WTC11 (cell line): ENCODE measurements around the gene TATDN2. TPM values are rescaled to one million over a fixed set of nuclear protein-coding genes. Genes with fewer than 3 reads are reported as not detected.

Source experiments
- ATAC-seq: fragments of 200-7000 bp; cut with Tn5 transposase; 2 replicates; pipeline ENCODE4 v1.10.0; 2021; ENCODE audit warnings: mild to moderate bottlenecking, moderate library complexity
- Bru-seq: library from RNA; stranded (reverse); fragments of 400-500 nt; gene quantifications from one replicate; lab custom pipeline; 2021; lab: Mats Ljungman, UMichigan
- CTCF ChIA-PET: fragments of 300-600 bp; sonication (Branson Sonifier 250); formaldehyde crosslinking; loops from one replicate; lab custom pipeline; 2021; ENCODE audit warnings: antibody characterized with exemption; lab: Charles Lee
- POLR2A ChIA-PET: fragments of 350-600 bp; sonication (Branson Sonifier 250); formaldehyde crosslinking; loops from one replicate; lab custom pipeline; 2021; ENCODE audit warnings: antibody characterized with exemption; lab: Charles Lee
- DNase-seq: peaks from one replicate; pipeline ENCODE4 v3.0.0; 2021; ENCODE audit warnings: low spot score
- H3K27ac Mint-ChIP-seq: 2 replicates; pipeline ENCODE4 v1.8.0; 2021; ENCODE audit warnings: mixed read lengths
- H3K27me3 Mint-ChIP-seq: 2 replicates; pipeline ENCODE4 v1.8.0; 2021; ENCODE audit warnings: low read depth, mild to moderate bottlenecking, moderate library complexity, mixed read lengths
- H3K36me3 Mint-ChIP-seq: 2 replicates; pipeline ENCODE4 v1.8.0; 2021; ENCODE audit warnings: mixed read lengths
- H3K4me1 Mint-ChIP-seq: 2 replicates; pipeline ENCODE4 v1.8.0; 2022; ENCODE audit warnings: mixed read lengths
- H3K4me3 Mint-ChIP-seq: 2 replicates; pipeline ENCODE4 v1.8.0; 2021; ENCODE audit warnings: mild to moderate bottlenecking, moderate library complexity, mixed read lengths
- H3K9me3 Mint-ChIP-seq: 2 replicates; pipeline ENCODE4 v1.8.0; 2021; ENCODE audit warnings: mixed read lengths
- ATF1 ChIP-seq: sonication (generic); formaldehyde crosslinking; IDR thresholded peaks from 2 replicates; pipeline ENCODE4 v1.8.1; 2023; ENCODE audit warnings: mild to moderate bottlenecking, moderate library complexity, missing genetic modification reagents
- HMGA2 ChIP-seq: fragments of 250-450 bp; sonication (Bioruptor Pico); IDR thresholded peaks from 2 replicates; pipeline ENCODE4 v1.4.0; 2021; ENCODE audit warnings: mild to moderate bottlenecking, moderate library complexity
- JUN ChIP-seq: sonication (generic); formaldehyde crosslinking; IDR thresholded peaks from 2 replicates; pipeline ENCODE4 v1.8.0; 2023; ENCODE audit warnings: mild to moderate bottlenecking, missing genetic modification reagents
- NFE2L1 ChIP-seq: sonication (generic); formaldehyde crosslinking; IDR thresholded peaks from 2 replicates; pipeline ENCODE4 v1.8.1; 2023; ENCODE audit warnings: missing genetic modification reagents
- NR2C2 ChIP-seq: sonication (generic); formaldehyde crosslinking; IDR thresholded peaks from 2 replicates; pipeline ENCODE4 v1.8.0; 2022; ENCODE audit warnings: mild to moderate bottlenecking, missing genetic modification reagents
- OVOL2 ChIP-seq: fragments of 250-450 bp; sonication (Bioruptor Pico); IDR thresholded peaks from 2 replicates; pipeline ENCODE4 v1.9.0; 2021; ENCODE audit warnings: mild to moderate bottlenecking, borderline replicate concordance
- SMAD3 ChIP-seq: sonication (generic); formaldehyde crosslinking; IDR thresholded peaks from 2 replicates; pipeline ENCODE4 v1.8.0; 2022; ENCODE audit warnings: missing genetic modification reagents, mild to moderate bottlenecking, borderline replicate concordance
- SOX15 ChIP-seq: fragments of 250-450 bp; sonication (Bioruptor Pico); IDR thresholded peaks from 2 replicates; pipeline ENCODE4 v1.9.0; 2021; ENCODE audit warnings: mild to moderate bottlenecking
- TP53 ChIP-seq: sonication (generic); formaldehyde crosslinking; IDR thresholded peaks from 2 replicates; pipeline ENCODE4 v1.8.1; 2023; ENCODE audit warnings: mild to moderate bottlenecking, missing genetic modification reagents
- ZNF121 ChIP-seq: sonication (generic); formaldehyde crosslinking; IDR thresholded peaks from 2 replicates; pipeline ENCODE4 v1.8.0; 2023; ENCODE audit warnings: missing genetic modification reagents
- ZNF281 ChIP-seq: sonication (generic); formaldehyde crosslinking; IDR thresholded peaks from 2 replicates; pipeline ENCODE4 v1.8.0; 2023; ENCODE audit warnings: mild to moderate bottlenecking, missing genetic modification reagents
- ZNF416 ChIP-seq: fragments of 250-450 bp; sonication (Bioruptor Pico); IDR thresholded peaks from 2 replicates; pipeline ENCODE4 v1.9.0; 2021; ENCODE audit warnings: mild to moderate bottlenecking, inconsistent platforms
- ZNF425 ChIP-seq: fragments of 250-450 bp; sonication (Bioruptor Pico); conservative IDR thresholded peaks from 2 replicates; pipeline ENCODE4 v1.9.0; 2021; ENCODE audit warnings: mild to moderate bottlenecking
- ZNF671 ChIP-seq: fragments of 250-450 bp; sonication (Bioruptor Pico); IDR thresholded peaks from 2 replicates; pipeline ENCODE4 v1.8.0; 2021; ENCODE audit warnings: mild to moderate bottlenecking
- long read RNA-seq, 3 experiments: library from RNA in 1 of 3; library from capped mRNA in 1 of 3; library from polyadenylated mRNA in 1 of 3; unstranded in 2 of 3; stranded (forward) in 1 of 3; transcript quantifications; one replicate each; pipeline ENCODE4 v2.0.0, GENCODE V29; 2021
- total RNA-seq: library from RNA; stranded (reverse); gene quantifications from 3 replicates; pipeline ENCODE4 v1.2.3, GENCODE V29; 2021
- TF ChIP-seq, protein P1 (sequence below): sonication (generic); formaldehyde crosslinking; IDR thresholded peaks from 2 replicates; pipeline ENCODE4 v1.8.1; 2023; ENCODE audit warnings: mild to moderate bottlenecking, missing genetic modification reagents, borderline replicate concordance
- TF ChIP-seq, protein P2 (sequence below): sonication (generic); formaldehyde crosslinking; conservative IDR thresholded peaks from 2 replicates; pipeline ENCODE4 v1.8.1; 2022; ENCODE audit warnings: mild to moderate bottlenecking, missing genetic modification reagents
- TF ChIP-seq, protein P3 (sequence below): sonication (generic); formaldehyde crosslinking; IDR thresholded peaks from 2 replicates; pipeline ENCODE4 v1.8.0; 2022; ENCODE audit warnings: mild to moderate bottlenecking, missing genetic modification reagents
- TF ChIP-seq, protein P4 (sequence below): fragments of 200-600 bp; IDR thresholded peaks from 2 replicates; pipeline ENCODE4 v1.8.0; 2022; ENCODE audit warnings: antibody characterized with exemption
- TF ChIP-seq, protein P5 (sequence below): sonication (generic); formaldehyde crosslinking; IDR thresholded peaks from 2 replicates; pipeline ENCODE4 v1.8.0; 2023; ENCODE audit warnings: missing genetic modification reagents

The TATDN2 gene, protein sequence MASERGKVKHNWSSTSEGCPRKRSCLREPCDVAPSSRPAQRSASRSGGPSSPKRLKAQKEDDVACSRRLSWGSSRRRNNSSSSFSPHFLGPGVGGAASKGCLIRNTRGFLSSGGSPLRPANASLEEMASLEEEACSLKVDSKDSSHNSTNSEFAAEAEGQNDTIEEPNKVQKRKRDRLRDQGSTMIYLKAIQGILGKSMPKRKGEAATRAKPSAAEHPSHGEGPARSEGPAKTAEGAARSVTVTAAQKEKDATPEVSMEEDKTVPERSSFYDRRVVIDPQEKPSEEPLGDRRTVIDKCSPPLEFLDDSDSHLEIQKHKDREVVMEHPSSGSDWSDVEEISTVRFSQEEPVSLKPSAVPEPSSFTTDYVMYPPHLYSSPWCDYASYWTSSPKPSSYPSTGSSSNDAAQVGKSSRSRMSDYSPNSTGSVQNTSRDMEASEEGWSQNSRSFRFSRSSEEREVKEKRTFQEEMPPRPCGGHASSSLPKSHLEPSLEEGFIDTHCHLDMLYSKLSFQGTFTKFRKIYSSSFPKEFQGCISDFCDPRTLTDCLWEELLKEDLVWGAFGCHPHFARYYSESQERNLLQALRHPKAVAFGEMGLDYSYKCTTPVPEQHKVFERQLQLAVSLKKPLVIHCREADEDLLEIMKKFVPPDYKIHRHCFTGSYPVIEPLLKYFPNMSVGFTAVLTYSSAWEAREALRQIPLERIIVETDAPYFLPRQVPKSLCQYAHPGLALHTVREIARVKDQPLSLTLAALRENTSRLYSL
- 23.2 to 31.7 TPM (median 24.7 TPM) in 3 replicates for total RNA-seq
- percentile 78 among the genes with signal in this experiment for Bru-seq, nascent RNA
- long read RNA-seq, experiment 1, full-length matches to known transcripts = 20 of 47 reads
- long read RNA-seq, experiment 1, partial matches to known transcripts = 24 of 47 reads
- long read RNA-seq, experiment 1, other reads (novel, unspliced or antisense) = 3 of 47 reads
- long read RNA-seq, experiment 2, full-length matches to known transcripts = 3 of 24 reads
- long read RNA-seq, experiment 2, partial matches to known transcripts = 19 of 24 reads
- long read RNA-seq, experiment 2, other reads (novel, unspliced or antisense) = 2 of 24 reads
- long read RNA-seq, experiment 3, partial matches to known transcripts = 3 of 3 reads
- long read RNA-seq, experiment 3, other reads (novel, unspliced or antisense) = 0 of 3 reads

GRCh38 chr3:10248184-10248983, at the start of gene TATDN2:
Gene TATDN2, plus strand, starts transcription at chr3:10248459. Its CDS starts 742 bp downstream, at chr3:10249201.
- DNase-seq (peak; percentile 97), ATAC-seq (peak; percentile 97)
- Mint-ChIP-seq H3K4me3 (peak within 1 kb of the TSS; percentile 92), H3K9me3 (peaks cover 32% of the 10 kb centered on the region), H3K27ac (peak within 1 kb of the TSS; percentile 97), H3K4me1 (peaks cover 25% of the 10 kb centered on the region), H3K27me3 (peaks cover 30% of the 10 kb centered on the region), H3K36me3 (peaks cover 47% of the 10 kb centered on the region)
- POLR2A ChIA-PET = interaction anchor here (0.5 to 2.4 kb wide), 9 partner anchors 12 to 332 kb away, joined by 3 to 10 read pairs (median 3); partner anchors contain the start of genes CRELD1 and IL17RC
- CTCF ChIA-PET = interaction anchor here (0.7 to 2.6 kb wide), 6 partner anchors 13 to 107 kb away, joined by 3 to 18 read pairs (median 4); partner anchors contain the start of gene VHL
- TF ChIP-seq ZNF281 (CRISPR knock-in tag) (peak; percentile 71; the same call in 1 of the 2 replicates), NFE2L1 (peak; percentile 91; the same call in 1 of the 2 replicates), HMGA2 (CRISPR knock-in tag) (no peak), ATF1 (0 out of 2 replicates have a peak, but pooled peaks have one; percentile 10), SOX15 (CRISPR knock-in tag) (no peak), OVOL2 (no peak), ZNF425 (CRISPR knock-in tag) (no peak), ZNF671 (CRISPR knock-in tag) (no peak), SMAD3 (peak; percentile 95), JUN (CRISPR knock-in tag) (no peak), NR2C2 (CRISPR knock-in tag) (no peak), ZNF121 (CRISPR knock-in tag) (no peak; the same call in 1 of the 2 replicates), TP53 (CRISPR knock-in tag) (peak; percentile 80), ZNF416 (CRISPR knock-in tag) (no peak)
- TF ChIP-seq, protein P1, sequence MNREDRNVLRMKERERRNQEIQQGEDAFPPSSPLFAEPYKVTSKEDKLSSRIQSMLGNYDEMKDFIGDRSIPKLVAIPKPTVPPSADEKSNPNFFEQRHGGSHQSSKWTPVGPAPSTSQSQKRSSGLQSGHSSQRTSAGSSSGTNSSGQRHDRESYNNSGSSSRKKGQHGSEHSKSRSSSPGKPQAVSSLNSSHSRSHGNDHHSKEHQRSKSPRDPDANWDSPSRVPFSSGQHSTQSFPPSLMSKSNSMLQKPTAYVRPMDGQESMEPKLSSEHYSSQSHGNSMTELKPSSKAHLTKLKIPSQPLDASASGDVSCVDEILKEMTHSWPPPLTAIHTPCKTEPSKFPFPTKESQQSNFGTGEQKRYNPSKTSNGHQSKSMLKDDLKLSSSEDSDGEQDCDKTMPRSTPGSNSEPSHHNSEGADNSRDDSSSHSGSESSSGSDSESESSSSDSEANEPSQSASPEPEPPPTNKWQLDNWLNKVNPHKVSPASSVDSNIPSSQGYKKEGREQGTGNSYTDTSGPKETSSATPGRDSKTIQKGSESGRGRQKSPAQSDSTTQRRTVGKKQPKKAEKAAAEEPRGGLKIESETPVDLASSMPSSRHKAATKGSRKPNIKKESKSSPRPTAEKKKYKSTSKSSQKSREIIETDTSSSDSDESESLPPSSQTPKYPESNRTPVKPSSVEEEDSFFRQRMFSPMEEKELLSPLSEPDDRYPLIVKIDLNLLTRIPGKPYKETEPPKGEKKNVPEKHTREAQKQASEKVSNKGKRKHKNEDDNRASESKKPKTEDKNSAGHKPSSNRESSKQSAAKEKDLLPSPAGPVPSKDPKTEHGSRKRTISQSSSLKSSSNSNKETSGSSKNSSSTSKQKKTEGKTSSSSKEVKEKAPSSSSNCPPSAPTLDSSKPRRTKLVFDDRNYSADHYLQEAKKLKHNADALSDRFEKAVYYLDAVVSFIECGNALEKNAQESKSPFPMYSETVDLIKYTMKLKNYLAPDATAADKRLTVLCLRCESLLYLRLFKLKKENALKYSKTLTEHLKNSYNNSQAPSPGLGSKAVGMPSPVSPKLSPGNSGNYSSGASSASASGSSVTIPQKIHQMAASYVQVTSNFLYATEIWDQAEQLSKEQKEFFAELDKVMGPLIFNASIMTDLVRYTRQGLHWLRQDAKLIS (CRISPR knock-in tag) = no peak
- TF ChIP-seq, protein P2, sequence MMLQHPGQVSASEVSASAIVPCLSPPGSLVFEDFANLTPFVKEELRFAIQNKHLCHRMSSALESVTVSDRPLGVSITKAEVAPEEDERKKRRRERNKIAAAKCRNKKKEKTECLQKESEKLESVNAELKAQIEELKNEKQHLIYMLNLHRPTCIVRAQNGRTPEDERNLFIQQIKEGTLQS (CRISPR knock-in tag) = no peak
- TF ChIP-seq, protein P3, sequence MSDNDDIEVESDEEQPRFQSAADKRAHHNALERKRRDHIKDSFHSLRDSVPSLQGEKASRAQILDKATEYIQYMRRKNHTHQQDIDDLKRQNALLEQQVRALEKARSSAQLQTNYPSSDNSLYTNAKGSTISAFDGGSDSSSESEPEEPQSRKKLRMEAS (CRISPR knock-in tag) = peak; percentile 99
- TF ChIP-seq, protein P4, sequence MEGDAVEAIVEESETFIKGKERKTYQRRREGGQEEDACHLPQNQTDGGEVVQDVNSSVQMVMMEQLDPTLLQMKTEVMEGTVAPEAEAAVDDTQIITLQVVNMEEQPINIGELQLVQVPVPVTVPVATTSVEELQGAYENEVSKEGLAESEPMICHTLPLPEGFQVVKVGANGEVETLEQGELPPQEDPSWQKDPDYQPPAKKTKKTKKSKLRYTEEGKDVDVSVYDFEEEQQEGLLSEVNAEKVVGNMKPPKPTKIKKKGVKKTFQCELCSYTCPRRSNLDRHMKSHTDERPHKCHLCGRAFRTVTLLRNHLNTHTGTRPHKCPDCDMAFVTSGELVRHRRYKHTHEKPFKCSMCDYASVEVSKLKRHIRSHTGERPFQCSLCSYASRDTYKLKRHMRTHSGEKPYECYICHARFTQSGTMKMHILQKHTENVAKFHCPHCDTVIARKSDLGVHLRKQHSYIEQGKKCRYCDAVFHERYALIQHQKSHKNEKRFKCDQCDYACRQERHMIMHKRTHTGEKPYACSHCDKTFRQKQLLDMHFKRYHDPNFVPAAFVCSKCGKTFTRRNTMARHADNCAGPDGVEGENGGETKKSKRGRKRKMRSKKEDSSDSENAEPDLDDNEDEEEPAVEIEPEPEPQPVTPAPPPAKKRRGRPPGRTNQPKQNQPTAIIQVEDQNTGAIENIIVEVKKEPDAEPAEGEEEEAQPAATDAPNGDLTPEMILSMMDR = no peak
- TF ChIP-seq, protein P5, sequence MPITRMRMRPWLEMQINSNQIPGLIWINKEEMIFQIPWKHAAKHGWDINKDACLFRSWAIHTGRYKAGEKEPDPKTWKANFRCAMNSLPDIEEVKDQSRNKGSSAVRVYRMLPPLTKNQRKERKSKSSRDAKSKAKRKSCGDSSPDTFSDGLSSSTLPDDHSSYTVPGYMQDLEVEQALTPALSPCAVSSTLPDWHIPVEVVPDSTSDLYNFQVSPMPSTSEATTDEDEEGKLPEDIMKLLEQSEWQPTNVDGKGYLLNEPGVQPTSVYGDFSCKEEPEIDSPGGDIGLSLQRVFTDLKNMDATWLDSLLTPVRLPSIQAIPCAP = peak; percentile 70; the same call in 1 of the 2 replicates
